Stimulated activated CD4-positive, alpha-beta T cell treated with anti-CD3 and anti-CD28 coated beads, Interleukin-4, amount 100 ng/mL, for 1 hour (primary cell): Measurements from ENCODE around the gene ROBO1.

Source experiments
- DNase-seq: peaks from one replicate; pipeline ENCODE4 v3.0.0-alpha.2; 2020

ROBO1 gene

DNA sequence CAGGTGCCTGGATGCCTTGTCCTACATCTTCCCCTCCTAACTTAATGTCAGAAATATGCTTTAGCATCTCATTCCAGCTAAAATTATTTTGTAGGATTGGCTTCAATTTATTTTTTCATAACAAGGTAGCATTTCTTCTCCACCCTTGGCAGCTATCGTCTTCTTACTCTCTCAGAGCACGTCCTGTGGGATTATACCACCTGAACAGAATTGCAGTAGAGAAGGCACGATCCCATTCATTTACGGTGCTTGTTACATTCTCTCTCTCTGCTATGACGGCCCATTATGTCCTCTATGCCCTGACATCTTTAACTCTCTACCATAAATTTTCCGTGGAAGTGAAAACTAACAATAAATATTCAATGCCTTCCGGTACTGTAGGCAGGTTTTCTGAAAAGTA, 103.3 kb downstream of the ROBO1 start:
- DNase-seq: no peak

DNA sequence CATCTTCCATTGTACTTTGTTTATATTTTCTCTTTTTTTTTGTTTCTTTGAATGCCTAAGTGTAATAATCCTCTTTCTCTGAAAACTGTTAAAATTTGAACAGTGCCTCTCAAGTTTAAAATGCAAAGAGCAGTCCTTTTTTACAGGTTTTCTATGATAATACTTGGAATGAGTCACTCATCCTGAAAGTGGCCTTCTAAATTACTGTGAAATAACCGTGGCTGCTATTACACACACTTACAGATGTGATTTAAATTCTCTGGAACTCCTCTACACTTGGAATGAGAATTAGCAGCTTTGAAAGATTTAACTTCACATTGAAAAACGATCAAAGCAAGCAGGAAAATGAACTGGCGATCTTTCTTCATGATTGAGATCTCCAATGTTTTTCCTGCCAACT, 105.9 kb downstream of the ROBO1 start:
- DNase-seq: no peak

DNA sequence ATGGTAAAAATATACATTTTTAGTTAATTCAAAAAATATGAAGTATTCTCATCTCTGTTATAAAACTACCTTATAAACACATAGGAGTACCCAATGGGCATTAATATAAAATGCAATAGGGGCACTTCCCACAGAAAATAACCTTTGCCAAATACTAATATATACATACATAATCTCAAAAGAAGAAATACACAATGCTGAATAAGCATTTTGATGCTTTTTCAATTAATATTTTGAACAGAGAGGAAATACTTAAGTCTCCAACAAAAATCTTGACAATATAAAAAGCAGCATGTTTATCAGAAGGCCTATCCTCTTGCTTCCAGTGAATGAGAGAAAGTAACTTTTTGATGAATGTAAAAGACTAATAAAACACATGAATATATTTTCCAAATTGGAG, 110.7 kb downstream of the ROBO1 start:
- DNase-seq: no peak

DNA sequence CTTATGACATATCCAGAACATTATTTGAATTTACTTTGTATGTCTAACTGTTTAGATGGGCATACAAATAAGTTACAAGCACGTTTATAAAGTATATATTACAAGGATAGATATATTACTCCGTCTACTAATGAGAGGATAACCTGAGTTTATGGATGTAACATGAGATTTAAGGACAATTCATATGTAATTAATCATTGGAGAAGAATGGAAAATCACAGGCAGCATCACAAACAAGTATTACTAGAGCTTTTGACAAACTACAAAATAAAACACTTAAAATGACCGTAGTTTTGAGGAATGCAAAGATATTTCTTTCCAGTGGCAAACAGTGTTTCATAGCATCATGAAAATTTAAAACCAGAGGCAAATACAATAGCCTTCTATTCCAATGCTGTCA, 113.8 kb downstream of the ROBO1 start:
- no peak for DNase-seq

DNA sequence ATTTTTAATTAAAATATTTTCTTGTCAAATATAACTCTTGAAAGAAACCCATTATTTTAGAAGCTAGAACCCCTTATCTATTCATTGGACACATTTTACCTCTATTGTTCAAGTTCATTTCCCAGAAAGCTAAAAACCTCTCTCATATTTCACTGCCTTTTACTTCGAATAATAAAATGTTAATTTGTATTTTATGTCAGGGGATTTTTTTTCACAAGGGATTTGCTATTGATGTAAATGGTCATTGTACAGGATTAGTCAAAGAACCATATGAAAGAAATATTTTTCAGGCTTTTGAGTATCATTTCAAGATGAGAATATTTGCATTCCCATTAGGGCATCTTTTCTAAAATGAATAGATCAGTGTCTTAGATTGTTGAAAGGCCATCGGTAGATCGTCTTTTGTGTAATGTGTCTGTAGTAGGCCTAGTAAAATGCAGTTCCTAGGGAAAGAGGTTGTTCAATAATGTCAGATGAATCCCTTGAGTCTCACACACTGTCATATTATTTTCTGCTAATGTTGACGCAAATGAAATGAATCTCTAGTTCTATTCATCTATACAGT, 114.5 kb downstream of the ROBO1 start:
- DNase-seq: no peak

DNA sequence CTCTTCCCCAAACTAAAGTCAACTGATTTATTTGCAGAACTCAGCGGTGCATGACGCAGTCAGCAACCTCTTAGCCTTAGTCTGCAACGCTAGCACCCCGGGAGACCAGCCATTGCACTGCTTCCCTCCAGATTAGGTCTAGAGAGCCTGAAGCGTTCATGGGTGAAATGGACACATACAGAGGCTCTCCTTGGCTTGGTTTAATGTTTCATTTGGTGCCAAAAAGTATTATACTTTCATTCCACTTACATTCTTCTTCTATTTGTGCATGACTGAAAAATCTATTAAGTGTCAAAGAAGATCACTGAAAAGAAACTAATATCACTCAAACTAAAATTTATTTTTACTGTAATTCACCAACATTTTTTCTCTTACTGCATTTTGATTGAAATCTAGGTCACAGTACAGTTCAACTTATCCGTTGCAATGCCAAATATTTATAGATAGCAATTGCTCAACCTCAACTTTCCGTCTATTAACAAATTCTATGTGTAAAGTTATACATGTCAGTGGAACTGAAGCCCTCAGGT, 116.2 kb downstream of the ROBO1 start:
- DNase-seq: no peak

DNA sequence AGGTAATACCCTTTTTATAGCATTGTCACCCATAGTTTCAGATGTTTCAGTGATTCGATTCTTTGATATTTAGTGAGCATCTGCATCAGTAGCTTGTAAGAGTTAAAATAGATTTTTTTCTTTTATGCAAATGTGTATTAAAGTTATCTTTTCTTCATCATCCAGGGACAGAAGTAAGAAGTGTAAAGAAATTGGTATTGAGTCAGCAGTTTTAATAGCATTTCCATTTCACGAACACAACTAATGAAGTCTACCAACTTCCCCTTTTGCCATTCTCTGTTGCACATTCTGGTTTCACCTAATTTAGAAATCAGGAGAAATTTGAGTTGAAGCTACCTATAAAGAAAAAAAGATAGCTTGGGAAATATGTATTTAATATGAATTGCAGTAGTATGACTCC, 127.9 kb downstream of the ROBO1 start:
- DNase-seq: no peak

DNA sequence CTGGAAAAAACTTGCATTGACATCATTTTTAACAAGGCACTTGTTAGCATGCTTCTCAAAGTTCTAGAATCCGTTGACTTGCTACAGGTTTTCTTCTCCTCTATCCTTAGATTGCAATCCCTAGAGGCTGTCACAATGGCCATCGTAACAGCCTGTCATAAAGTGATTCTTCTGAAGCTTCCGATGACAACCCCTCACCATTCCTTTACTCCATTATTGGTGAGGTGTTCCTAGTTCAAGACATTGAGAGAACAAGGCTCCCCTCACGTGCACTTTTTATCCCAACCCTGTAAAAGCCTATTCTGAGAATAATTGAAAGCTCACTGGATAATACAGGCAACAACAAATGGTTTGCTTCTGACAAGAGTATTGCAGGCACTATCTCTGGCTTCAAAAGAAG, 131.4 kb downstream of the ROBO1 start:
- no peak for DNase-seq

DNA sequence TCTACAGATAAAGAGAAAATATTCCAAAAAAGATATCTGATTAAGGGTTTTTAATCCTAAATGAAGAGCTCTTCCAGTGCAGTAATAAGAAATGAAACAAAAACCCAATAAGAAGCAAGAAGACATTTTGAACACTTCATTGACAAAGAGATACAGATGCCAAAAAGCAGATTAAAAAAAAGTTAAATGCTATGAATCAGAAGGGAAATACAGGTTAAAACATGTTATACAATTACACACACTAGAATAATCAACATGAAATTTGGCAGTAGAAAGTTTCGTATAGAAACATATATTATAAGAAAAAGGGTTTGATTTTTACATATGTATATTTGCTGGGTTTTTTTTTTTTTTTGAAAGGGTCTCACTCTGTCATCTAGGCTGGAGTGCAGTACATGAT, 135.0 kb downstream of the ROBO1 start:
- DNase-seq: no peak

DNA sequence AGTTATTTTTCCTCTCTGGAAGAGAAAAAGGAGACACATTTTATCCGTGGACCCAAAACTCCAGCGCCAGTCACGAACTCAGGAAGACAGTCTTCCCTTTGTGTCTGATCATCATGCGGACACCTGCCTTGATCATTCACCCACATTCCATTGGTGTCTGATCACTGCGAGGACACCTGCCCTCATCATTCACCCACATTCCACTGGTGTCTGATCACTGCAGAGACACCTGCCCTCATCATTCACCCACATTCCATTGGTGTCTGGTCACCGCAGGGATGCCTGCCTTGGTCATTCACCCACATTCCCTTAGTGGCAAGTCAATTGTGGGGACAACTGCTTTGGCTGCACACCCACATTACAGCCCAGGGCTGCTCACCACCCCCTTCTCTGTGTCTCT, 148.9 kb downstream of the ROBO1 start:
- DNase-seq: no peak

DNA sequence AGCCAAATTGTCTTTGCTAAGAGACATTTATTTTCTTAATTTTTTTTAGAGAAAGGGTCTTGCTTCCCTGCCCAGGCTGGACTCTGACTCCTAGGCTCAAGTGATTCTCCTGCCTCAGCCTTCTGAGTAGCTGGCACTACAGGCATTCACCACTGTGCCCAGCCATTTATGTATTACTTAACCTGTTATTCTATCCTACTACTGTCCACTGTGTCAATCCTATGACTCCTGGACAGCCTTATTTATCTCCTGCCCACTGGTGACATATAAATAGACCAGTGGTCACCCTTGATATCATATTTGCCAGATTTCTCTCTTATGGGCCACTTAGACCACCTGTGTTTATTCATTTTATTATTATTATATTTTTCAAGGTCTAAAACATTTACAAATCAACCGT, 161.4 kb downstream of the ROBO1 start:
- DNase-seq: no peak

DNA sequence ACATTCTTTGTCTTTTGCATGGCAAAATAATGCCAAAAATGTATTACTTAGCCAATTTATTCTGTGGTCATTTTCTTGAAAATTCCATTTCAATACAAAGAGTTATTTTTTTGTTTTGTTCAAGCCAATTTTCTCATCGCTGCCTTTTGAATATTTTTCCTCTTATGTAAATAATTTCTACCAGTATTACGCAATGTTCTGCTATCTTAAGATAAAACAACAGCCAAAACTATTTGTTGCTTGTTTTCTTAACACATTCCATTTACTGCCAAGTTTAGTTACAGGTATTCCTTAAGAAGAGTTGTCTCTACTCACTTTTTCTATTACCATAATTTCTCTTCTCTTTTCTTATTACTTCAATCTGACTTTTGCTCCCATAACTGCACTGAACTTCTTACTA, 163.1 kb downstream of the ROBO1 start:
- DNase-seq: no peak

DNA sequence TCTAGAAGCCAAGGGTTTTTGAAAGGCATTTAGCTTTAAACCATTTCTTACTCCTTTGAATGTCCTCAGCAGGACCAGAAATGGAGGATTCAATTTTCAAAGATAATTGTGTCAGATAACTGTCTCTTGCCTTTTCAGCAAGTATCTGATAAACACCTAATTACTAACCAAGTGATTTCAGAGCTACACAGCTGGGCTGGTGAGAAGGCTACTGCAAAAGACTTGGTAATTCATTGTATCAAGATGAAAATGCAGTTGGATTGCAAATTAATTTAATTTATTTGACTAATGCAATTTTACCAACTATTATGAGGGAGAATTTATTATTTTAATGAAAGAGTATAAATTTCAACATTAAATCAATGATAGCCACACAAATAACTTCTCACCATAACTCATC, 165.4 kb downstream of the ROBO1 start:
- no peak for DNase-seq

DNA sequence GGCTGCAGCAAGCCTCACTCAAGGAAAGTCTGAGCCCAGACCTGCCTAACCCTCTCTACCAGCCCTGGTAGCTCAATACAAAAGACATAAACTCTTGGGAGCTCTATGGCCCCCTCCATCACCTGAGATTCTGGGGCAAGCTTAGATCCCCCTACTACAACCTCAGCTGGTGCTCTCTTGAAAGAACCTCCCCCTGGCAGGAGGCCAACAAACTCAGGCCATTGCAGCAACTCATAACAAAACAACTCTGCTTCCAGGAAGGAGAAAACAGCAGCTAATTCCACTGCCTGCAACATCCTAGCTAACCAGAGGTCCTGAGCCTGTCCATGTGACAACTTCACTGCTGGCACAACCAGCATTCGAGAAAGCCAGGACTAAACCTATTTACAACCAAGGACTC, 169.2 kb downstream of the ROBO1 start:
- DNase-seq: no peak

DNA sequence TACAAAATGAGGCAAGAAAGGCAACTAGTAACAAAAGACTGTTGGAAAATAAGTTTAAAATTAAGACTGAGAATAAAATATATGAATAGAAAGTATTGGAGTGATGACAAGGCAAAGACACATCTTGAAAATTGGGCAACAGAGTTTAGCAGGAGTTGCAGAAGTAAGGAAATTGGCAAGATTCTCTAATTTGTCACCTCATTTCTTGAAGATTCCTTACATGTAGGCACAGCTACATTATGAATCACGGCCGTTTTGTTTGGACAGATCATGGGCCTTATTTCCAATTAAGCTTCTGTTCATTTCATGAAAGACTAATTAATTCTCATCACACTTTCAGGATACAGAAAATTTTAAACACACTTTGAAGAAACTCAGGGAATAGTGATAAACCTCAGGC, 170.1 kb downstream of the ROBO1 start:
- no peak for DNase-seq

DNA sequence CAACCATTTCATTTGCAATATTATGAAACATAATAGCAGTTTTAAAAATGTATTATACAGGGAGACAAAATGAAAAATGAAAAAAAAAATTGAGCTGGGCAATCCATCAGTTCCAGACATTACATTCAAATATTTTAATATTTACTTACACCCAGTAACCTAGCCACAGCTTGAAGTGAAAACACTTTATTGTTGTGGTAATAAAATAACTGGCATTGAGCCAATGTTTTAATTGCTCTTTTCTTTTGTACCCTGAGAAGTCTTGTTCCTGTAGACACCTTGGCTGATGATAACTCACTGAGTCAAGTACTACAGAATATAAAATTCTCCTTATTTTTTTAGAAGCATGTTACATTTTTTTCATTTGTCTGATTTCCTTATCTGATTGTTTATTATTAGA, 180.6 kb downstream of the ROBO1 start:
- no peak for DNase-seq

DNA sequence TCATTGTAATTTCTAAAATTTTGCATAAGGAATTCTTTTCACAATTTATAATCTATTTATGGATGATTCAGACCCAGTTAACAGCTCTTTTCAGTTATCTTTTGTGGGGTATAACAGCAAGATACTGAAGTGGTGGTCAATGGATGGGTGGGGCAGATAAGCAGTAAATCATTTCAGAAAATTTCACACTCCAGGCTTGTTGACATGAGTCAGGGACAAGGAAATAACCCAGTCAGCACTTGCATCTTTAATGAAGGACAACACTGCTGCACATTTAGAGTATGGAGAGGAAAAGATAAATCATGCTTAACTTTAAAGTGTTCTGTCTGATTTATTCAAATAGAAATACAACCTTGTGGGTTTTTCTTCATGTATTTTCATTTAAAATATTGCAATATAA, 181.6 kb downstream of the ROBO1 start:
- no peak for DNase-seq

DNA sequence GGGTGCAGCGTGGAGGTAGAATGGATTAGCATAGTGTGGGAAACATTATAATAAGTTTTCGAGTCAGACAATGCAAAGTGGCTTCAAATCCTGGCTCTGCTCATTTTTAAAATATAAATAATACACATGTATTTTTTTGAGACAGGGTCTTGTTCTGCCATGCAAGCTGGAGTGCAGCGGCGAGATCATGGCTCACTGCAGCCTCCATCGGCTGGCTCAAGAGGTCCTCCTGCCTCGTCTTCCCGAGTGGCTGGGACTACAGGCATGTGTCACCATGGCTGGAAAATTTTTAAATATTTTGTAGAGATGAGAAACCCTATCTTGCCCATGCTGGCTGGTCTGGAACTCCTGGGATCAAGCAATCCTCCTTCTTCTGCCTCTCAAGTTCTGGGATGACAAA, 194.9 kb downstream of the ROBO1 start:
- DNase-seq: no peak

DNA sequence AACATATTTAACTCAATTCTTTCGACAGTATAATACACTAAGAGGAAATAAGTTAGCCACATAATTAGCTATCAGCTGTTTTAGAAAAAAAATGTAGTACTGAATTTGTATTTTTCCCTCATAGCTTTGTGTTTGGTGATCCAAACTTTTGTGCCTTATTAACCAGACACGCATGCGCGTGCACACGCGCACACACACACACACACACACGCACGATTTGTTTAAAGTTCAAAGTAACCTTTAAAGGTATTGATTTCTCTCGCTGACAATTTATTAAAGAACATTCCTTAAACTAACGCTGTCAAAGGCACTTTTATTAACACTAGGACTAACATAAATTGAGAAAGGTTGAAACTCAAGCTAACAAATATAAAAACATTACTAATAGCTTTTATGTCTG, 198.9 kb downstream of the ROBO1 start:
- no peak for DNase-seq

DNA sequence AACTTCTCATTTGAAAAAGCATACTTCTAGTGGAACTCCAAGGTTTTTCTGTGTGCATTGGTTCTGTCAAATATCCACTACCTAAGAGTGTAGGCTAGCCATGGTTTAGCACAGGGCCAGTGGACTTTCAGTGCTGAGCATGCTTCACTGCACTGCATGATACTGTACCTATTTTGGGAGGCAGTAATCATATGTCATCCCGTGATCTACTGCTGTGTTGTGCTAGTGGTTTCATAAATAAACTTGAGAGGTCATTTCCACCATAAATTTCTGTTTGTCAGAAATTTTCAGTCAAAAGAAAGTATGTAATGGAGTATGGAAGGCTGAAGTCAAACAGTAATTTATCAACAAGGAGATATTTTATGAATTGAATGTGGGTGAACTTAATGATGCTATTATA, 203.6 kb downstream of the ROBO1 start:
- no peak for DNase-seq

DNA sequence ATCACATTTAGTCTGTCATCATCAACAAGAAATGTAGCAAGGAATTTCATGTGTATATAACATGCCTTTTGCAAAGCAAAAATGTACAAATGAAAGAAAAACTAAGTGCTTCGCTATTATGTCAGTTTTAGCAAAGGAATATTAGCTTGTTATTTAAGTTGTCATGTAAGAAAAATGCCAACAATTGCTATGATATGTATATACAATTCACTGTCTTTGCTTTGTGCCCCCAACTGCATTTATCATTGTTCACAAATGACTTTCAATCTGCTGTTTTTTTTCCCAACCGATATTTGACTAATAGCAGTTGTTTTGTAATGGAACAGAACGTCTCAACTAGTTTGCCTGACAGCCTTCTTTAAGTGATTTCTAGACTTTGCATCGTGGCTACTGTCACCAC, 207.1 kb downstream of the ROBO1 start:
- no peak for DNase-seq

DNA sequence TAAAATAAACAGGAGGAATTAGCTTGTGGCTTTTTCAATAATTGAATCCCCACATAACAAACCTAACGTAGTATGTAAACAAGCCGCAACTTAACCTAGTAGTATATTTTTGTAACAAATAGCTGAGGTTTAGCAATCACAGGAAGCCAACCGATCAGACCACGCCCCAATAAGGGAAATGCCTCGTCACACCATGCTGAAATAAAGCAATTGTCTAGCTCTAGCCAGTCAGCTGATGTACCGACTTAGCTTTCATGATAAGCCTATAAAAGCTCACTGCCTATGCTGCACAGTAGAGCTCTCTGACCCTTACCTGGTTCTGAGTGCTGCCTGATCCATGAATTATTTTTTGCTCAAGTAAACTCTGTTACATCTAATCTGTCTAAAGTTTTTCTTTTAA, 208.9 kb downstream of the ROBO1 start:
- no peak for DNase-seq

DNA sequence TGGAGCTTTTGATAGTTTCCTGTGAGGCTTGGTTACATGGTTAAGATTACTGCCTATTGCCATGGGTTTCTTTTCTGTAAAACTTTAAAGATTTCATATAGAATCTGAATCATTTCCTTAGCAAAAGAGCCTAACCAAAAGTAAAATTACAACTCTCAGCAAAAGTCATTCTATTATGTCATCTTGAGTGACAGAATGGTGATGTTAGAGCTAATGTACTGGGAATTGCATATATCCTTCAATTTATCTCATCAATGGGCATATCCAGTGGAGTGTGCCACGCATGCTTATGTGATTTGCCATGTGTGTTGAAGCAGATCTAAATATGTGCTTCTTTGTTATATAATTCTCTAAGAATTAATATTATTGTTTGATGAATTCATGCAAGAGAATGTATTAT, 212.1 kb downstream of the ROBO1 start:
- DNase-seq: no peak

DNA sequence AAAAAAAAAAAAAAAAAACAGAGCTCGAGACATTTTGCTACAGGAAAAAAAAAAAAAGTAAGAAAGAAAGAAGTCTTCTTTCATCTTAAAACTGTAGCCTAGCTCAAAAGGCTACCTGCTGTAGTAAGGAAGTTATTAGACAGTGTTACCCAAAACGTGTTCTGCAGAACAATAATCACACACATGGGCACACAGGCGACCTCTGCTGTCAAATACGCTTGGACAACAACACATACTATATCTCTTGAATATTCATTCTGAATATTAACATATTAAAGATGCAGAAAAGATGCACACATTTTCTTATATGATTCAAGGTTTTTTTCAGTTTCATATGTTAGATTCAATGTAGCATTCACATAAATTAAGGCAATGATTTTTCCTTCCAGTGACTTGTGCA, 215.8 kb downstream of the ROBO1 start:
- no peak for DNase-seq

DNA sequence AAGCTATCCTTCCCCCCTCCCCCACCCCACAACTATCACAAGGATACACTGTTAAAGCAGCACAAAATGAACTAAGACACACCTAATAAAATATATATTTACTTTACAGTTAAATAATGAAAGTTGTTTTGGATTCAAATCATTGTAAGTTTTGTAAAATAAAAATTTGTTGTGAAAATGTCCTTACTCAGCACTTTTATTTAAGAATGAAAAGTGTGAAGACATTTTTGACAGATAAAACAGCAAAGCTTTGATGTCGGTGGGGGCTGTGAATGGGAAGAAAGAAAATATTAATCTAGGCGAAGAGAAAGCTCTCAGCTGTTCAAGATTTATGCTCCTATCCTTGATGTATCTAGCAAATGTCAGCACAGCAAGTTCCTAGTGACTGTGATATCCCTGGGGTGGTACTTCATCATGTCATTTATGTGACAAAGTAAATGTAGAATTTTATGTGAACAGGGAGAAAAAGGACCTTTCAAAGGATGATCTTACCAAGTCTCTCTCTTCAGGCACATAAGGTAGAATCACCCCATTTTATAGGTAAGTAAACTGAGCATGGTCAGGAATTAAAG, 216.4 kb downstream of the ROBO1 start:
- DNase-seq: no peak
